Adrenal gland (tissue), 5 donors: ENCODE results near the gene CPVL.

Experiments used
- POLR2A ChIP-seq, 2 donors: fragments of 450-650 bp; IDR thresholded peaks; one replicate each; pipeline ENCODE4 v1.6.1; 2017; ENCODE audit warnings: antibody characterized with exemption in 2 of 2, mild to moderate bottlenecking in 2 of 2, moderate library complexity in 1 of 2
- TF ChIP-seq, protein P1 (sequence below), 6 experiments: fragments of 450-650 bp in 4 of 6; fragments of 200-600 bp in 2 of 6; sonication (generic) in 1 of 6; IDR thresholded peaks; 1 replicate in 5 of 6; 2 replicates in 1 of 6; pipeline versions ENCODE4 v1.5.1 to v1.8.0; 2016 to 2021; ENCODE audit warnings: antibody characterized with exemption in 6 of 6, mild to moderate bottlenecking in 2 of 6, moderate library complexity in 1 of 6
- donor health status: DM: no; HTN: no; CAD: no.

DNA sequence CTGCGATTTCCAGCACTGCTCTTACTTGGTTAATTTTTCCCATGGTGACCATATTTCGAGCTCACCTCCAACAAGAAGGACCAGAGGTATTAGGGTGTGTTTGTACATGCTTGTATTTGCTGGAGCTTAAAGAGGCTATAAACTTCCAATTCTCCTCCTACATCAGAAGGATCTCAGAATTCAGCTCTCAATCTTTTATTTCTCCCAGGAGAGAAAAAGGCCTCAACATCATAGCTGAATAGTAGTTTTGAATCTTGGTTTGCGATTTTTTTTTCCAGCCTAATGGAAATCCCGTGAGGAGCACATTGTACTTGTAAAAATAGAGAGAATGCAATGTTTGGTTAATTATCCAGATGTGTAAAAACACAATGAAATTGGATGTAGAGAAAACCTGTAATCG is 69.7 kb downstream of the CPVL start:
- TF ChIP-seq POLR2A (IDR thresholded peaks at IDR 0.05) = no peak
- TF ChIP-seq, protein P1, sequence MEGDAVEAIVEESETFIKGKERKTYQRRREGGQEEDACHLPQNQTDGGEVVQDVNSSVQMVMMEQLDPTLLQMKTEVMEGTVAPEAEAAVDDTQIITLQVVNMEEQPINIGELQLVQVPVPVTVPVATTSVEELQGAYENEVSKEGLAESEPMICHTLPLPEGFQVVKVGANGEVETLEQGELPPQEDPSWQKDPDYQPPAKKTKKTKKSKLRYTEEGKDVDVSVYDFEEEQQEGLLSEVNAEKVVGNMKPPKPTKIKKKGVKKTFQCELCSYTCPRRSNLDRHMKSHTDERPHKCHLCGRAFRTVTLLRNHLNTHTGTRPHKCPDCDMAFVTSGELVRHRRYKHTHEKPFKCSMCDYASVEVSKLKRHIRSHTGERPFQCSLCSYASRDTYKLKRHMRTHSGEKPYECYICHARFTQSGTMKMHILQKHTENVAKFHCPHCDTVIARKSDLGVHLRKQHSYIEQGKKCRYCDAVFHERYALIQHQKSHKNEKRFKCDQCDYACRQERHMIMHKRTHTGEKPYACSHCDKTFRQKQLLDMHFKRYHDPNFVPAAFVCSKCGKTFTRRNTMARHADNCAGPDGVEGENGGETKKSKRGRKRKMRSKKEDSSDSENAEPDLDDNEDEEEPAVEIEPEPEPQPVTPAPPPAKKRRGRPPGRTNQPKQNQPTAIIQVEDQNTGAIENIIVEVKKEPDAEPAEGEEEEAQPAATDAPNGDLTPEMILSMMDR (IDR thresholded peaks at IDR 0.05) = no peak
